Neural progenitor cell (in vitro differentiated cells): ENCODE results near the gene TMEM37.

ENCODE experiments used
- EZH2 ChIP-seq: fragments of 200-600 bp; sonication (generic); IDR thresholded peaks from 2 replicates; pipeline ENCODE4 v1.6.1; 2017; ENCODE audit warnings: antibody characterized with exemption, mild to moderate bottlenecking, moderate library complexity
- EZH2phosphoT487 ChIP-seq: fragments of 200-600 bp; sonication (generic); IDR thresholded peaks from 2 replicates; pipeline ENCODE4 v1.6.1; 2017; ENCODE audit warnings: antibody characterized with exemption
- TF ChIP-seq, protein P1 (sequence below): fragments of 200-600 bp; sonication (generic); IDR thresholded peaks from 2 replicates; pipeline ENCODE4 v1.5.1; 2017; ENCODE audit warnings: antibody characterized with exemption, mild to moderate bottlenecking

GRCh38 chr2:119402106-119402505, 29.5 kb upstream of the TMEM37 start:
- TF ChIP-seq EZH2phosphoT487 = no peak
- TF ChIP-seq, protein P1, sequence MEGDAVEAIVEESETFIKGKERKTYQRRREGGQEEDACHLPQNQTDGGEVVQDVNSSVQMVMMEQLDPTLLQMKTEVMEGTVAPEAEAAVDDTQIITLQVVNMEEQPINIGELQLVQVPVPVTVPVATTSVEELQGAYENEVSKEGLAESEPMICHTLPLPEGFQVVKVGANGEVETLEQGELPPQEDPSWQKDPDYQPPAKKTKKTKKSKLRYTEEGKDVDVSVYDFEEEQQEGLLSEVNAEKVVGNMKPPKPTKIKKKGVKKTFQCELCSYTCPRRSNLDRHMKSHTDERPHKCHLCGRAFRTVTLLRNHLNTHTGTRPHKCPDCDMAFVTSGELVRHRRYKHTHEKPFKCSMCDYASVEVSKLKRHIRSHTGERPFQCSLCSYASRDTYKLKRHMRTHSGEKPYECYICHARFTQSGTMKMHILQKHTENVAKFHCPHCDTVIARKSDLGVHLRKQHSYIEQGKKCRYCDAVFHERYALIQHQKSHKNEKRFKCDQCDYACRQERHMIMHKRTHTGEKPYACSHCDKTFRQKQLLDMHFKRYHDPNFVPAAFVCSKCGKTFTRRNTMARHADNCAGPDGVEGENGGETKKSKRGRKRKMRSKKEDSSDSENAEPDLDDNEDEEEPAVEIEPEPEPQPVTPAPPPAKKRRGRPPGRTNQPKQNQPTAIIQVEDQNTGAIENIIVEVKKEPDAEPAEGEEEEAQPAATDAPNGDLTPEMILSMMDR = no peak
- TF ChIP-seq EZH2 = no peak
